HEK293 (cell line): ENCODE results near the gene NECTIN1.

ENCODE experiments used
- CTCF ChIP-seq: fragments of 450-650 bp; formaldehyde crosslinking; IDR thresholded peaks from 2 replicates; pipeline ENCODE4 v1.5.1; 2016; ENCODE audit warnings: missing biosample characterization, missing genetic modification characterization
- KLF16 ChIP-seq: fragments of 450-650 bp; formaldehyde crosslinking; IDR thresholded peaks from 2 replicates; pipeline ENCODE4 v1.5.1; 2017; ENCODE audit warnings: missing biosample characterization, missing genetic modification characterization
- OSR2 ChIP-seq: fragments of 450-650 bp; formaldehyde crosslinking; IDR thresholded peaks from 2 replicates; pipeline ENCODE4 v1.5.1; 2016; ENCODE audit warnings: missing biosample characterization, missing genetic modification characterization
- PATZ1 ChIP-seq: fragments of 450-650 bp; formaldehyde crosslinking; IDR thresholded peaks from 2 replicates; pipeline ENCODE4 v1.5.1; 2016; ENCODE audit warnings: missing biosample characterization, missing genetic modification characterization
- TCF7L2 ChIP-seq: IDR thresholded peaks from 2 replicates; pipeline ENCODE4 v1.6.1; 2011; ENCODE audit warnings: low read depth, mild to moderate bottlenecking, inconsistent platforms, low read length, moderate library complexity, borderline replicate concordance
- YY1 ChIP-seq: fragments of 450-650 bp; formaldehyde crosslinking; IDR thresholded peaks from 2 replicates; pipeline ENCODE4 v1.5.1; 2018; ENCODE audit warnings: missing biosample characterization, missing genetic modification characterization
- ZNF174 ChIP-seq: fragments of 450-650 bp; formaldehyde crosslinking; IDR thresholded peaks from 2 replicates; pipeline ENCODE4 v1.5.0; 2017; ENCODE audit warnings: missing biosample characterization, mild to moderate bottlenecking, missing genetic modification characterization
- ZNF37A ChIP-seq: fragments of 450-650 bp; IDR thresholded peaks from 2 replicates; pipeline ENCODE4 v1.5.1; 2018; ENCODE audit warnings: missing biosample characterization, missing genetic modification characterization

- TF ChIP-seq CTCF (tag by site-specific recombination) = no peak
- no peak for TF ChIP-seq YY1 (tag by site-specific recombination)
- TF ChIP-seq ZNF174 (tag by site-specific recombination) = no peak
- no peak for TF ChIP-seq PATZ1
- no peak for TF ChIP-seq OSR2 (tag by site-specific recombination)
- TF ChIP-seq KLF16 (tag by site-specific recombination) = no peak
- TF ChIP-seq ZNF37A = no peak
- TF ChIP-seq TCF7L2 = no peak
Observed at GRCh38 chr11:119743006-119743405, 14.0 kb upstream of the NECTIN1 start.
